GM18867 (cell line): ENCODE results near the gene EPB41L4A.

Experiments used
- ATAC-seq: cut with Tn5 transposase; IDR thresholded peaks from one replicate; pipeline ENCODE4 v1.9.1; 2021; ENCODE audit warnings: mild to moderate bottlenecking, moderate library complexity; ENCODE audit not compliant: unreplicated experiment

Gene EPB41L4A

GRCh38 chr5:112316006-112316405, 103.1 kb downstream of the EPB41L4A start:
- ATAC-seq = no peak

- ATAC-seq = no peak
These were observed 106.5 kb downstream of the EPB41L4A start for GRCh38 chr5:112312295-112313275.

GRCh38 chr5:112310746-112311145, 108.3 kb downstream of the EPB41L4A start:
- ATAC-seq = no peak

DNA sequence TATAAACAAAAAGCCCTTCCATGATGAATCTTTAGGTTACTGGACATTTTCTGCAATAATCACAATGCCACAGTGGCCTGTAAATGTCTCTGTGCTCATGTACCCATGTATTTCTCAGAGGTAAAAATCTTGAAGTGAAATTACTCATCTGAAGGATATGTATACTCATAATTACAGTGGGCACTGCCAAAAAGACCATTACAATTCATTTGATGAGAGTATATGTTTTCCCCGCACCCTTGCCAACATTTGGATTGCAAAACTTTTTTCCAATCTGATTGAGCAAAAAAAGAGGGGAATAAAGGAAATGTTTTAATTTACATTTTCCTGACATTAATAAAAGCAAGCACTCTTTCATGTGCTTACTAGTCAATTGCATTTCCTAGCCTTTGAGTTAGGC, 110.5 kb downstream of the EPB41L4A start:
- no peak for ATAC-seq

DNA sequence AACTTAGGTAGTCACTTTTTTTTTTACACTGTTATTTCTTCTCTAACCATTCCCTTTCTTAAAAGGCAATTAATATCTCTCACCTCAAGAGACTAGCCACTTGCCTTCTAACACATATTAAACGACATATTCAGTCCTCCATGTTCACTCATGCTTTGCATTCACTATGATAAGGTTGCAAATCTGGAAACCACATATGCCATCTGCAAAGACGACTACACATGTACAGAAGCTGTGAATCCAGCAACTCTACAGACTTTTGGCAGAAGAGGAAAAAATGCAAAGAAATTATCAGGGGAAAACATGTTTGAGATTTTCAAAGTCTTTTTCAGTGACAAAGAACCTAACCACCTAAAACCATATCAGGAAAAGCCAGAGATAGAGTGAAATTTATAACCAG, 112.1 kb downstream of the EPB41L4A start:
- no peak for ATAC-seq

DNA sequence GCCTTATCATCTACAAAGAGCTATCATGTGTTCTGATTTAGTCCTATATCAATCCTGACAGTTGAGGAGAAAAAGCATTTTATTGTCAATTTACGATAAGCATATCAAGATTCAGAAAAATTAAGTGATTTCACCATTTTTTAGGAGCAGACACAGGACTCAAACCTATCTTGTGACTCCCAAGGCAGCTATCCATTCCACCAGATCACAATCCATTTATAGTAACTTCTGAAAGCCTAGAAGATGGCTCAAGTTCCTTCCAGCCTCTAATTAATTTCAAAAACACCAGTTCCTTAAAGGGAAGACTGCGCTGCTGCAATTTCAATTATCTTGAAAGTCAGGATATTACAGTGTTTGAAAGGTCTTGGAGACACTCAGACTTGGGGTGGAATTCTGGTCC, 114.3 kb downstream of the EPB41L4A start:
- no peak for ATAC-seq

DNA sequence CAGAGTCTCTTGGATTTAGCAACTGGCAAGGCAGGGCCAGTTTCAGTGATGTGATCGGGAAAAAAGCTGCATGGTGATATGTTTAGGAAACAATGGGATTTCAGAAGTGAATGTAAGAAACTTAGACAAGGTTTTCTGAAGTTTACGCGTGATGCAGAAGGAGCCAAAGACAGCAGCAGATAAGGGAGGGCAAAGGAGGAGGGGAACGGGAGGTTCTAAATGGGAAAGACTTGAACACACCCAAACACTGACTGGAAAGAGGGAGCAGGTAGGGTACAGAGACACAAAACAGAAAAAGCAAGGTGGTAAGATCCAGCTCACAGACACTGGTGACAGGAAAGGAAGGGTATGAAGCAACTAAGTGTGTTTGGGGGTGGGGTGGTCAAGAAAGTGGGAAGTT, 115.4 kb downstream of the EPB41L4A start:
- no peak for ATAC-seq

GRCh38 chr5:112294126-112294525, 125.0 kb downstream of the EPB41L4A start:
- no peak for ATAC-seq

DNA sequence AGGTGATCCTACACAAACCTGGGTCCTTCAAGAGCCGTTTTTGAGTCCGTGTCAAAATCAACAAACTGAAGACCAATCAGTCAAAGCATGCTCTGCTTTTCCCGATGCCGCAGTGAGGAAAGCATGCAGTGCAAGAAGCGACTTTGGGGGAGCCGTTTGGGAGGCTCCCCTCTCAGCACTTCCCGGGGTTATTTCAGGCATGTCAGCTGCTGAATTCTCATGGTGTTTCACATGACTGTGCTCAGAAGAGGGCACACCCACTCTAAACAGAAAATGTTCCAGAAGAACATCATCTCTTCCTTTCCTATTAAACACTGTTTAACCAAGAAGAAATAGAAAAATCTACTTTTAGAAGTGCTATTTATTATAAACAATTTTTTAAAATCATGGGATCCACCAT, 125.5 kb downstream of the EPB41L4A start:
- ATAC-seq = no peak

DNA sequence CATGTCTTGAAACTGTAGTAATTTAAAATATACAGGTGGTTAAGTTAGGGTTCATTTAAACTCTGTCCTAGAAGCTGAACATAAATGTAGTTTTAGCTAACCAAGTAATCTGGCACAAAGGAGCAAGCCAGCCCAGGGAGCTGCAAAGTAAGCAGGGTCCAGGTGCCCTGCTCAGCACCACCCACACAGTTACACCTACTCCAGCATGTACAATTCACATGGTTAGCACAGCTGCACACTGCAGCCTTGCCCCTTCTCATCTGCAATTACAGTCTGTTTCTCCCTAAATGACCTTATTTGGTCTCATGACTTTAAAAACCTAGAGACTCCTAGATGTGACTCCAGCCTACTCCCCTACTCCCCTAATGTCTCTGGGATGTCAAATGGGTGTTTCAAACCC, 128.4 kb downstream of the EPB41L4A start:
- no peak for ATAC-seq

- no peak for ATAC-seq
These were observed 129.6 kb downstream of the EPB41L4A start for GRCh38 chr5:112289465-112289864.

DNA sequence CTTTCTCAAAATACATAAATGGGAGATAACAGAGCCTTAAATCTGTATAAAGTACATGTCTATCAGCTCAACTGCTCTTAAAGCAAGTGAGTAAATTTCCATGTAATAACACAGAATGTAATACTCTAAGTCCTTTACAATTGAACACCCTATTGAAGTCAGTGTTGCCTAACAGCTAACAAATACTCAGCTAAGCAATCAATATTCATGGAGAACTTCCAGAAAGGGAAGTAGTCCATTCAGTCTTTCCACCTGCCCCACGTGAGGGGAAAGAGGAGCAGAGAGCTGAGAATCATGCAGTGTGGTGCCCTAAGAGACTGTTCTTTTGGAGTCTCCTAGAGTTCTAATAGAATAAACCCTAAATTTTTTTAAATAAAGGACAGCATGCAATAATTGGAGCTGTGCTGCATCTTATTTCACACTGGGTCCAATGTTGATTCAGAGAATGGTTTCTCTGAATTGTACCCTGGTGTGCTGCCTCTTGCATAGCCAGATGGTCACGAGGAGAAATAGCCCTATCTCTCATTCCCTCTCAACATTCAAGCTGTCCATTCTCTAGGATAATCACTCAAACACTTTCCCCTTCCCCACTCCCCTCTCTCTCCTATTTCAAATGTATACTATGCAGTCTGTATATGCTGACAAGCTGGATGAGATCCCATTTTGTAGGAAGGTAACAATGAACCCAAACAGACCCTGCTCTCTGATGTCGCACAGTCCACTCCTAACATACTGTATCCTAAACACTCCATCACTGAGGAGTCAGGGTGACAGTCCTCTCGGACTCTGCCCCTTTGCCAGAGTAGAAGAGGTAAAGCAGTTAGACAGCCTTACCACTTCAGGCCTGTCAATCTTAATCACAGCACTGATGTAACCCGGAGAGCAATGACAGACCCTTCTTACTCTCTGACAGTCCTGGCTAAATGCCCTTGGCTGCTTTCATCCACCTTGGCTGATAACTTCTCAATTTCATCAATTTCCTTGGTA, 134.8 kb downstream of the EPB41L4A start:
- no peak for ATAC-seq

DNA sequence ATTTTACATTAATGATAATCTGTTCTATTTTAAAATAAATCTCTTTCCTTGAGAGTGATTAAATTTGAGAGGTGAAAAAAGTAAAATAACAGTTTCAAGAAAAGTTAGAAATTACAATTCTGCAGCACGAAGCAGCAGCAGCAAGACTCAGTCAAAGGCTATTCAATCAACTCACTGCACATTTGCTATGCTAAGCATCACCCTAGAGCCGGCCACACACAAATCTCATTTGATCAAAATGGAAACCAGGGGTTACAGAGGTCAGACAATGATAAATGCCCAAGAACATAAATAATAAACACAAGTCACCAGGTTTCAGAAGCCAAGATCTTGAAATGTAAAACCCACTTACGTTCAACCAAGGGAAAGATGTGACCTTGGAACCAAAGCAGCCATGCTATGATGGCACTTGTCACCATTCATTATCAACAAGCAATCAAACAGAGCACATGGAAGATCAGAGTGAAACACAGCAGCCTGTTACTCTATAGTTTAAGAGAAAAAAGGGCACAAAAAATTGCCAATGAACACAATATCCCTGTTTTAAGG, 136.0 kb downstream of the EPB41L4A start:
- ATAC-seq = no peak

GRCh38 chr5:112279082-112279481, 140.0 kb downstream of the EPB41L4A start:
- no peak for ATAC-seq

DNA sequence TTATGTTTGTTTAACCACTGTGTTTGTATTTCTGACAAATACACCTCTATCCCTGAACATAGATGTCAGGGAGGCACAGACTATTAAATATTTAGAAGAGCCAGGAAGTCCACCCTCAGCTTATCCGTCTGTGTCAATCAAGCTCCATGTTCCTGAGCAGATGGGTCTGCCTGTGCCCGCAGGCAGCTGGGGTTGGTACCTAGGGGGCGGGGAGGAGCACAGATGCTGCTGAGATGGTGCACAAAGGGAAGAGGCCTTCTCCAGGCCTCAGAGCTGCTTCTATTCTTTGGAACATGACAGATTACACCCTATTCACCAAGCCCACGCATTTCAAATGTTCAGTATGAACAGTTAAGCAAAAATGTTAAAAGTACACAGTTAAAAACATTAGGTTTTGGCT, 142.1 kb downstream of the EPB41L4A start:
- no peak for ATAC-seq

DNA sequence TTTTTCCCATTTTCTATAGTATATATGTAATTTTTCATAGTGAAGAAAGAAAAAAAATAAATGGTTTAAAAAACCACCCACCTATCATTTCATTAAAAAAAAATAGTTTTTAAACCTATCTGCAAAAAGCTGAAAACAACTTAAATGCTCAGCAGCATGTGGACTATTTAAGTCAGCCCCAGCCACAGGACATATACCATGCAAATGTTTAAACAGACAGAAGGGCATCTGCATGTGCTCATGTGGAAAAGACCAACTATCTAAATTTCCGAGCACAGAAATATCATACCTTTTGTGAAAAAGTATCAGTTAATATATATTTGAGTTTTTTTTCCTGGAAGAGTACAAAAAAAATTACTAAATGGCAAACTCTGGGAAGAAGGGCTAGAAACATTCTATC, 143.4 kb downstream of the EPB41L4A start:
- ATAC-seq = no peak

DNA sequence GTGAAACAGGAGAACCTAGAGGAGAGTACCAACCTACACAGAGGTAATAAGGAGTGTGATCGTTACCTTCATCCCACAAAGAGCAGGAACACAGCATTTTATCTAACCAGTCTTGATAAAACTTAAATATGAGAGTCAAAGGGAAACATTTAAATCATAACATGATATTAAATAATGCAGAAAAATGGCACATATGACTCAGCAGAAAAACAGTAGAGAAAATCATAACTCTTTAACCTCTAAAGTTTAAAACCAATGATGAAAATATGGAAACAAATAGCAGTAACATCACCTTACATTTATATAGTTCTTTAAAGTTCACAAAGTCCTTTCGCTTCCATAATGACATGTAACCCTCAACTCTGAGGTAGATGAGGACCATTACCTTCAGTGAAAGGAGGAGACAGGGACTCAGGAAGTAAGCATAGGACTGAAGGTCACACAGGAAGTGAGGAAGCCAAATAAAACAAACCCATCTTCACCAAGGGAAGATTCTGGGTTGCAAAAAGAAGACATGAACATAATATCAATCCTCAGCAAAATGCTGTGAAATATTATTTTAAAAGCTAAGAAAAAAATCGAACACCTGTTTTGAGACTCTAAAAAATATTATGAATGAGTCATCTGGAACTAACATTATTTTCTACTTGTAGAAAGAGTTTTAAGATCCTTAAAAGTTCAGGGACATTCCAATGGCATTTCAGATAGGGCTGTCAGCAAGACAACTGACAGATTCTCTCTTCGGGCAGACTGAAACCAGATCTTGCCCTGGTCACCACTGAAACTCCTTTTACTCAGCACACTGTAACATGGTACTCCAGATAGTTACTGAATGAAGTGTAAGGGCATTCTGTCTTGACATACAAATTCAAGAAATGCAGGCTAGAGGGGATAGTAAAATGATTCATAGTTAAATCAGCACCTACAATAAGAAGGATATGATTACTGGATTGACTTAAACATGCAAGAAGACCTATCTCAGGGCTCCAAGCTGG, 148.5 kb downstream of the EPB41L4A start:
- peak; percentile 89 for ATAC-seq

GRCh38 chr5:112267231-112267630, 151.8 kb downstream of the EPB41L4A start:
- no peak for ATAC-seq

GRCh38 chr5:112264666-112265065, 154.4 kb downstream of the EPB41L4A start:
- ATAC-seq = no peak

DNA sequence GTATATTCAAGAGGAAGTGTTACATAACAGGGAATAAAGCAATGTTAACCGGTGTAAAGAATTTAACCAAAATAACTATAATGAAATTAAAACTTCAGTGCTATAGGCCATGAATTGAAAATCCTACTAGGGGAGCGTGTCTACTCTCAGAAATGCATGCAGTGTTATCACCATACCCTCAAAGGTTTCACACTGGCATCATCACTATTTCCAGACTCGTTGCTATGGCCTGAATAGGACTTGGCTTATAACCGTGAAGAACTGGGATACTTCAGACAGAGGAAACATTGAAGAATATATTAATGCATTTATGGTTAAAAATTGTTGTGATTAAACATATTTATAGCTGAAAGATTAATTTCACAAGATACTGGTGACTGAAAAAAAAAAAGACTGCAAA, 154.9 kb downstream of the EPB41L4A start:
- no peak for ATAC-seq
